ENCODE results near the gene COX8A. TPM values are rescaled to one million over a fixed set of nuclear protein-coding genes. Genes with fewer than 3 reads are reported as not detected.
A peak's percentile ranks its signal among the peaks of the same experiment; 100 is the strongest.

COX8A gene
- total RNA-seq, 2 experiments from 2014 or later: 413 to 454 TPM

GRCh38 chr11:64004590-64004984 is 30.2 kb downstream of the COX8A start:
- no peak overlapping the region for H3K27ac Mint-ChIP-seq
- H3K4me3 Mint-ChIP-seq: no peak overlapping the region
- H3K9me3 Mint-ChIP-seq (ENCODE audit: low read depth): no peaks in the 10 kb centered on the region
- ATAC-seq (no peak), DNase-seq (no peak)
- POLR2A ChIA-PET: no interaction called here
- no peaks in the 10 kb centered on the region for H3K36me3 Mint-ChIP-seq (ENCODE audit: low read depth)
- CTCF ChIA-PET: no interaction called here
- H3K4me1 Mint-ChIP-seq: peaks cover 8% of the 10 kb centered on the region
- peaks cover 25% of the 10 kb centered on the region for H3K27me3 Mint-ChIP-seq
- intact Hi-C loops (cut with DNase I, micrococcal nuclease): no loop called here

GRCh38 chr11:64005691-64006090 is 31.3 kb downstream of the COX8A start:
- no peak for ATAC-seq
- Mint-ChIP-seq H3K9me3 (ENCODE audit: low read depth) (peaks cover 7% of the 10 kb centered on the region), H3K36me3 (ENCODE audit: low read depth) (peaks cover 4% of the 10 kb centered on the region), H3K4me3 (no peak overlapping the region), H3K4me1 (peaks cover 6% of the 10 kb centered on the region), H3K27ac (no peak overlapping the region), H3K27me3 (peaks cover 27% of the 10 kb centered on the region)
- ChIA-PET CTCF (no interaction called here), POLR2A (no interaction called here)
- DNase-seq: no peak
- intact Hi-C loops (cut with DNase I, micrococcal nuclease): no loop called here

- peaks cover 25% of the 10 kb centered on the region for H3K27me3 Mint-ChIP-seq
- no peak overlapping the region for H3K27ac Mint-ChIP-seq
- POLR2A ChIA-PET: no interaction called here
Observed at GRCh38 chr11:64006398-64006797, 32.0 kb downstream of the COX8A start.

GRCh38 chr11:64007160-64007628 is 32.8 kb downstream of the COX8A start:
- intact Hi-C loops (cut with DNase I, micrococcal nuclease): no loop called here
- no peak for ATAC-seq
- Mint-ChIP-seq H3K9me3 (ENCODE audit: low read depth) (peaks cover 12% of the 10 kb centered on the region), H3K36me3 (ENCODE audit: low read depth) (peaks cover 6% of the 10 kb centered on the region), H3K27ac (no peak overlapping the region), H3K27me3 (peaks cover 25% of the 10 kb centered on the region), H3K4me3 (no peak overlapping the region), H3K4me1 (peaks cover 6% of the 10 kb centered on the region)
- ChIA-PET POLR2A (interaction anchor here (0.6 kb wide), 1 partner anchor 60 kb away, joined by 3 read pairs; no protein-coding TSS in a partner anchor), CTCF (interaction anchor here (0.6 to 1.7 kb wide), 2 partner anchors 21 to 143 kb away, joined by 3 to 5 read pairs; no protein-coding TSS in a partner anchor)
- no peak for DNase-seq

More at GRCh38 chr11:64006398-64006797, 32.0 kb downstream of the COX8A start:
- ATAC-seq (no peak), DNase-seq (no peak)
- Mint-ChIP-seq H3K4me1 (peaks cover 6% of the 10 kb centered on the region), H3K4me3 (no peak overlapping the region), H3K9me3 (ENCODE audit: low read depth) (peaks cover 12% of the 10 kb centered on the region), H3K36me3 (ENCODE audit: low read depth) (peaks cover 6% of the 10 kb centered on the region)
- intact Hi-C loops (cut with DNase I, micrococcal nuclease): no loop called here
- CTCF ChIA-PET: interaction anchor here (1.7 kb wide), 1 partner anchor 144 kb away, joined by 5 read pairs; no protein-coding TSS in a partner anchor

- CTCF ChIA-PET: interaction anchor here (0.6 to 1.7 kb wide), 3 partner anchors 20 to 145 kb away, joined by 3 to 5 read pairs (median 3); no protein-coding TSS in a partner anchor
- H3K4me1 Mint-ChIP-seq: peaks cover 6% of the 10 kb centered on the region
- peaks cover 12% of the 10 kb centered on the region for H3K9me3 Mint-ChIP-seq (ENCODE audit: low read depth)
- DNase-seq (peak; percentile 23), ATAC-seq (peak; percentile 33)
- peaks cover 25% of the 10 kb centered on the region for H3K27me3 Mint-ChIP-seq
- no peak overlapping the region for H3K27ac Mint-ChIP-seq
- intact Hi-C loops (cut with DNase I, micrococcal nuclease): no loop called here
- H3K4me3 Mint-ChIP-seq: no peak overlapping the region
- peaks cover 6% of the 10 kb centered on the region for H3K36me3 Mint-ChIP-seq (ENCODE audit: low read depth)
- POLR2A ChIA-PET: interaction anchor here (0.6 kb wide), 1 partner anchor 60 kb away, joined by 3 read pairs; no protein-coding TSS in a partner anchor
Observed at GRCh38 chr11:64007629-64008282, 33.3 kb downstream of the COX8A start.

- POLR2A ChIA-PET: no interaction called here
Observed at GRCh38 chr11:64008283-64008913, 34.0 kb downstream of the COX8A start.

GRCh38 chr11:64008914-64009633 is 34.7 kb downstream of the COX8A start:
- no peak overlapping the region for H3K27ac Mint-ChIP-seq
- H3K4me1 Mint-ChIP-seq: peaks cover 6% of the 10 kb centered on the region
- H3K36me3 Mint-ChIP-seq (ENCODE audit: low read depth): peaks cover 6% of the 10 kb centered on the region
- no peak for DNase-seq
- intact Hi-C loops (cut with DNase I, micrococcal nuclease): no loop called here
- H3K27me3 Mint-ChIP-seq: peaks cover 25% of the 10 kb centered on the region
- H3K4me3 Mint-ChIP-seq: no peak overlapping the region
- CTCF ChIA-PET: interaction anchor here (1.2 kb wide), 1 partner anchor 8 kb away, joined by 4 read pairs; no protein-coding TSS in a partner anchor
- peaks cover 12% of the 10 kb centered on the region for H3K9me3 Mint-ChIP-seq (ENCODE audit: low read depth)
- no peak for ATAC-seq
- POLR2A ChIA-PET: no interaction called here

More at GRCh38 chr11:64008283-64008913, 34.0 kb downstream of the COX8A start:
- intact Hi-C loops (cut with DNase I, micrococcal nuclease): no loop called here
- Mint-ChIP-seq H3K9me3 (ENCODE audit: low read depth) (peaks cover 12% of the 10 kb centered on the region), H3K4me1 (peaks cover 6% of the 10 kb centered on the region), H3K4me3 (no peak overlapping the region), H3K36me3 (ENCODE audit: low read depth) (peaks cover 6% of the 10 kb centered on the region), H3K27me3 (peaks cover 25% of the 10 kb centered on the region), H3K27ac (no peak overlapping the region)
- ATAC-seq (no peak), DNase-seq (no peak)
- CTCF ChIA-PET: interaction anchor here (1.0 to 1.2 kb wide), 2 partner anchors 7 to 145 kb away, joined by 3 to 4 read pairs; no protein-coding TSS in a partner anchor

GRCh38 chr11:64009710-64010109 is 35.3 kb downstream of the COX8A start:
- ChIA-PET POLR2A (no interaction called here), CTCF (no interaction called here)
- Mint-ChIP-seq H3K36me3 (ENCODE audit: low read depth) (peaks cover 6% of the 10 kb centered on the region), H3K27ac (no peak overlapping the region), H3K4me3 (no peak overlapping the region), H3K27me3 (peaks cover 25% of the 10 kb centered on the region), H3K4me1 (peaks cover 6% of the 10 kb centered on the region), H3K9me3 (ENCODE audit: low read depth) (peaks cover 12% of the 10 kb centered on the region)
- ATAC-seq (no peak), DNase-seq (no peak)
- intact Hi-C loops (cut with DNase I, micrococcal nuclease): no loop called here

- DNase-seq (no peak), ATAC-seq (no peak)
- Mint-ChIP-seq H3K27me3 (peaks cover 25% of the 10 kb centered on the region), H3K27ac (no peak overlapping the region), H3K4me3 (no peak overlapping the region), H3K4me1 (peaks cover 6% of the 10 kb centered on the region), H3K9me3 (ENCODE audit: low read depth) (peaks cover 12% of the 10 kb centered on the region), H3K36me3 (ENCODE audit: low read depth) (peaks cover 6% of the 10 kb centered on the region)
- intact Hi-C loops (cut with DNase I, micrococcal nuclease): no loop called here
- ChIA-PET POLR2A (no interaction called here), CTCF (no interaction called here)
Observed at GRCh38 chr11:64010783-64011182, 36.4 kb downstream of the COX8A start.

- DNase-seq: no peak
- Mint-ChIP-seq H3K27me3 (peaks cover 22% of the 10 kb centered on the region), H3K4me3 (no peak overlapping the region), H3K27ac (no peak overlapping the region), H3K36me3 (ENCODE audit: low read depth) (peaks cover 6% of the 10 kb centered on the region), H3K4me1 (peaks cover 6% of the 10 kb centered on the region), H3K9me3 (ENCODE audit: low read depth) (peaks cover 12% of the 10 kb centered on the region)
- CTCF ChIA-PET: no interaction called here
- no peak for ATAC-seq
- intact Hi-C loops (cut with DNase I, micrococcal nuclease): no loop called here
- POLR2A ChIA-PET: no interaction called here
Observed at GRCh38 chr11:64011371-64011770, 37.0 kb downstream of the COX8A start.

GRCh38 chr11:64013141-64013896 is 38.9 kb downstream of the COX8A start:
- peaks cover 6% of the 10 kb centered on the region for H3K36me3 Mint-ChIP-seq (ENCODE audit: low read depth)
- H3K27ac Mint-ChIP-seq: no peak overlapping the region
- peaks cover 12% of the 10 kb centered on the region for H3K9me3 Mint-ChIP-seq (ENCODE audit: low read depth)
- ChIA-PET POLR2A (no interaction called here), CTCF (interaction anchor here (0.6 kb wide), 1 partner anchor 45 kb away, joined by 3 read pairs; no protein-coding TSS in a partner anchor)
- DNase-seq (no peak), ATAC-seq (no peak)
- peaks cover 8% of the 10 kb centered on the region for H3K27me3 Mint-ChIP-seq
- intact Hi-C loops (cut with DNase I, micrococcal nuclease): no loop called here
- no peaks in the 10 kb centered on the region for H3K4me1 Mint-ChIP-seq
- H3K4me3 Mint-ChIP-seq: no peak overlapping the region
